ENCODE data around the gene VPS35L.

The VPS35L gene

GRCh38 chr16:19555938-19556771, 652 bp downstream of the VPS35L start:
- H3K4me3 ChIP-seq (ENCODE audit: low read depth, low read length) = peak overlapping the region; percentile 82
- peak; percentile 42 for DNase-seq (ENCODE audit: low read depth)
- TF ChIP-seq CTCF (IDR thresholded peaks at IDR 0.05; ENCODE audit: low read depth, low read length, missing control alignments) = no peak

GRCh38 chr16:19559242-19559910, 3.9 kb downstream of the VPS35L start:
- no peak overlapping the region for H3K4me3 ChIP-seq (ENCODE audit: low read depth, low read length)
- peak; percentile 59 for TF ChIP-seq CTCF (IDR thresholded peaks at IDR 0.05; ENCODE audit: low read depth, low read length, missing control alignments)
- DNase-seq (ENCODE audit: low read depth) = no peak

- no peak for TF ChIP-seq CTCF (IDR thresholded peaks at IDR 0.05; ENCODE audit: low read depth, low read length, missing control alignments)
- DNase-seq (ENCODE audit: low read depth) = no peak
- no peak overlapping the region for H3K4me3 ChIP-seq (ENCODE audit: low read depth, low read length)
These were observed 4.6 kb downstream of the VPS35L start for GRCh38 chr16:19560078-19560477.

GRCh38 chr16:19563377-19563776, 7.9 kb downstream of the VPS35L start:
- DNase-seq (ENCODE audit: low read depth) = no peak
- no peak for TF ChIP-seq CTCF (IDR thresholded peaks at IDR 0.05; ENCODE audit: low read depth, low read length, missing control alignments)
- no peak overlapping the region for H3K4me3 ChIP-seq (ENCODE audit: low read depth, low read length)

GRCh38 chr16:19566362-19566761, 10.9 kb downstream of the VPS35L start:
- no peak overlapping the region for H3K4me3 ChIP-seq (ENCODE audit: low read depth, low read length)
- TF ChIP-seq CTCF (IDR thresholded peaks at IDR 0.05; ENCODE audit: low read depth, low read length, missing control alignments) = no peak
- DNase-seq (ENCODE audit: low read depth) = no peak

- DNase-seq (ENCODE audit: low read depth) = no peak
- no peak for TF ChIP-seq CTCF (IDR thresholded peaks at IDR 0.05; ENCODE audit: low read depth, low read length, missing control alignments)
- H3K4me3 ChIP-seq (ENCODE audit: low read depth, low read length) = no peak overlapping the region
These were observed 12.1 kb downstream of the VPS35L start for GRCh38 chr16:19567560-19567959.
